SK-N-SH treated with all-trans-retinoic acid at 6 μM for 48 hours (cell line): ENCODE measurements around the gene PTPN12.
"Not testable (repeated sequence)": the region's sequence is repeated elsewhere in the genome, so short reads cannot be mapped to it uniquely, and the experiment has no call there.

Experiments
- ATAC-seq: fragments of 200-7000 bp; cut with Tn5 transposase; 3 replicates; pipeline ENCODE4 v1.9.1; 2020; ENCODE audit warnings: mild to moderate bottlenecking, moderate library complexity
- ARNTL ChIP-seq: fragments of 450-650 bp; formaldehyde crosslinking; IDR thresholded peaks from 2 replicates; pipeline ENCODE4 v1.5.0; 2020; ENCODE audit warnings: low read depth, mild to moderate bottlenecking, moderate library complexity, borderline replicate concordance
- BACH2 ChIP-seq: fragments of 250-450 bp; sonication (Bioruptor Pico); IDR thresholded peaks from 2 replicates; pipeline ENCODE4 v1.9.0; 2021; ENCODE audit warnings: mild to moderate bottlenecking, borderline replicate concordance
- CSDC2 ChIP-seq: fragments of 250-450 bp; sonication (Bioruptor Pico); IDR thresholded peaks from 2 replicates; pipeline ENCODE4 v1.5.0; 2020; ENCODE audit warnings: mild to moderate bottlenecking, moderate library complexity
- ESRRG ChIP-seq: fragments of 250-450 bp; sonication (Bioruptor Pico); IDR thresholded peaks from 2 replicates; pipeline ENCODE4 v1.6.1; 2021; ENCODE audit warnings: mild to moderate bottlenecking
- GLIS3 ChIP-seq: fragments of 250-450 bp; sonication (Bioruptor Pico); IDR thresholded peaks from 2 replicates; pipeline ENCODE4 v1.5.0; 2020; ENCODE audit warnings: mild to moderate bottlenecking, moderate library complexity
- ISL1 ChIP-seq: fragments of 250-450 bp; sonication (Bioruptor Pico); IDR thresholded peaks from 2 replicates; pipeline ENCODE4 v2.1.2; 2022; ENCODE audit warnings: mild to moderate bottlenecking, moderate library complexity
- OSR1 ChIP-seq: fragments of 250-450 bp; sonication (Bioruptor Pico); IDR thresholded peaks from 2 replicates; pipeline ENCODE4 v1.8.0; 2022; ENCODE audit warnings: moderate library complexity, mild to moderate bottlenecking, inconsistent platforms
- PPARA ChIP-seq: fragments of 250-450 bp; sonication (Bioruptor Pico); IDR thresholded peaks from 2 replicates; pipeline ENCODE4 v1.5.0; 2020; ENCODE audit warnings: mild to moderate bottlenecking, borderline replicate concordance
- RARB ChIP-seq: fragments of 250-450 bp; sonication (Bioruptor Pico); IDR thresholded peaks from 2 replicates; pipeline ENCODE4 v1.8.0; 2021; ENCODE audit warnings: mild to moderate bottlenecking, moderate library complexity
- SNAI2 ChIP-seq: fragments of 250-450 bp; sonication (Bioruptor Pico); IDR thresholded peaks from 2 replicates; pipeline ENCODE4 v1.5.0; 2020; ENCODE audit warnings: mild to moderate bottlenecking, moderate library complexity
- TCF4 ChIP-seq: fragments of 250-450 bp; sonication (Bioruptor Pico); IDR thresholded peaks from 2 replicates; pipeline ENCODE4 v1.8.0; 2021; ENCODE audit warnings: mild to moderate bottlenecking, moderate library complexity, borderline replicate concordance
- TOX ChIP-seq: fragments of 250-450 bp; sonication (Bioruptor Pico); IDR thresholded peaks from 2 replicates; pipeline ENCODE4 v1.8.0; 2021; ENCODE audit warnings: mild to moderate bottlenecking, moderate library complexity, borderline replicate concordance
- ZC3H10 ChIP-seq: fragments of 250-450 bp; sonication (Bioruptor Pico); IDR thresholded peaks from 2 replicates; pipeline ENCODE4 v1.5.1; 2021; ENCODE audit warnings: mild to moderate bottlenecking, moderate library complexity
- ZFP3 ChIP-seq: fragments of 250-450 bp; sonication (Bioruptor Pico); IDR thresholded peaks from 2 replicates; pipeline ENCODE4 v1.5.0; 2020; ENCODE audit warnings: mild to moderate bottlenecking, moderate library complexity
- ZNF70 ChIP-seq: fragments of 450-650 bp; formaldehyde crosslinking; IDR thresholded peaks from 2 replicates; pipeline ENCODE4 v1.5.0; 2020; ENCODE audit warnings: mild to moderate bottlenecking, moderate library complexity
- ZNF8 ChIP-seq: fragments of 450-650 bp; formaldehyde crosslinking; IDR thresholded peaks from 2 replicates; pipeline ENCODE4 v1.5.0; 2020; ENCODE audit warnings: mild to moderate bottlenecking, moderate library complexity
- TF ChIP-seq, protein P1 (sequence below): fragments of 250-450 bp; sonication (Bioruptor Pico); IDR thresholded peaks from 2 replicates; pipeline ENCODE4 v1.5.0; 2020; ENCODE audit warnings: mild to moderate bottlenecking, moderate library complexity
- TF ChIP-seq, protein P2 (sequence below): fragments of 250-450 bp; sonication (Bioruptor Pico); IDR thresholded peaks from 2 replicates; pipeline ENCODE4 v1.8.0; 2020; ENCODE audit warnings: mild to moderate bottlenecking, moderate library complexity, borderline replicate concordance
- TF ChIP-seq, protein P3 (sequence below): fragments of 250-450 bp; sonication (Bioruptor Pico); IDR thresholded peaks from 2 replicates; pipeline ENCODE4 v1.5.1; 2020; ENCODE audit warnings: low read depth, mild to moderate bottlenecking, moderate library complexity
- TF ChIP-seq, protein P4 (sequence below): fragments of 250-450 bp; sonication (Bioruptor Pico); IDR thresholded peaks from 2 replicates; pipeline ENCODE4 v1.5.1; 2021; ENCODE audit warnings: mild to moderate bottlenecking, moderate library complexity
- TF ChIP-seq, protein P5 (sequence below): fragments of 250-450 bp; sonication (Bioruptor Pico); IDR thresholded peaks from 2 replicates; pipeline ENCODE4 v1.8.0; 2021; ENCODE audit warnings: low read depth, mild to moderate bottlenecking, moderate library complexity, borderline replicate concordance

Gene PTPN12

DNA sequence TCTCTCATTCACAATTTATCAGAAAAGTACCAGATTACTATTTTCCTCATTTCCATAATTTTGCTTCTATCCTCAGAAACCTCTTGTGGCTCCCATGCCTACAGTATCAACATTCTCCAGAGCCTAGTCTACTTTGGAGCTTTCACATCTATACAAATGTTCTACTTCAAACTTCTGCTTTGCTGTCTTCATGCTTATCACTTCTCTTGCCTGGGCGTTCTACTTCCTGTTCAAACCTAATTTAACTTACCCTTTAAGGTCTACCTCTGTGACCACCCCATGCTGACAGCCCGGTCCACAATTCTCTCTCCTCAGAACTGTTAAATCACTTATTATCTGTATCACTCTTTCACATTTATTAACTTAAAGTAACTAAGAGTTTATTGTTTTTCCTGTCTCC is 6.1 kb upstream of the PTPN12 start:
- ATAC-seq, result no peak
- TF ChIP-seq ESRRG (no peak), OSR1 (no peak), TCF4 (CRISPR knock-in tag) (no peak), CSDC2 (CRISPR knock-in tag) (no peak), ARNTL (no peak), TOX (CRISPR knock-in tag) (no peak), PPARA (no peak), ZFP3 (no peak), ZNF70 (CRISPR knock-in tag) (no peak), BACH2 (CRISPR knock-in tag) (no peak), ISL1 (CRISPR knock-in tag) (no peak)
- TF ChIP-seq, protein P1, sequence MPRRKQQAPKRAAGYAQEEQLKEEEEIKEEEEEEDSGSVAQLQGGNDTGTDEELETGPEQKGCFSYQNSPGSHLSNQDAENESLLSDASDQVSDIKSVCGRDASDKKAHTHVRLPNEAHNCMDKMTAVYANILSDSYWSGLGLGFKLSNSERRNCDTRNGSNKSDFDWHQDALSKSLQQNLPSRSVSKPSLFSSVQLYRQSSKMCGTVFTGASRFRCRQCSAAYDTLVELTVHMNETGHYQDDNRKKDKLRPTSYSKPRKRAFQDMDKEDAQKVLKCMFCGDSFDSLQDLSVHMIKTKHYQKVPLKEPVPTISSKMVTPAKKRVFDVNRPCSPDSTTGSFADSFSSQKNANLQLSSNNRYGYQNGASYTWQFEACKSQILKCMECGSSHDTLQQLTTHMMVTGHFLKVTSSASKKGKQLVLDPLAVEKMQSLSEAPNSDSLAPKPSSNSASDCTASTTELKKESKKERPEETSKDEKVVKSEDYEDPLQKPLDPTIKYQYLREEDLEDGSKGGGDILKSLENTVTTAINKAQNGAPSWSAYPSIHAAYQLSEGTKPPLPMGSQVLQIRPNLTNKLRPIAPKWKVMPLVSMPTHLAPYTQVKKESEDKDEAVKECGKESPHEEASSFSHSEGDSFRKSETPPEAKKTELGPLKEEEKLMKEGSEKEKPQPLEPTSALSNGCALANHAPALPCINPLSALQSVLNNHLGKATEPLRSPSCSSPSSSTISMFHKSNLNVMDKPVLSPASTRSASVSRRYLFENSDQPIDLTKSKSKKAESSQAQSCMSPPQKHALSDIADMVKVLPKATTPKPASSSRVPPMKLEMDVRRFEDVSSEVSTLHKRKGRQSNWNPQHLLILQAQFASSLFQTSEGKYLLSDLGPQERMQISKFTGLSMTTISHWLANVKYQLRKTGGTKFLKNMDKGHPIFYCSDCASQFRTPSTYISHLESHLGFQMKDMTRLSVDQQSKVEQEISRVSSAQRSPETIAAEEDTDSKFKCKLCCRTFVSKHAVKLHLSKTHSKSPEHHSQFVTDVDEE, result no peak
- TF ChIP-seq, protein P2, sequence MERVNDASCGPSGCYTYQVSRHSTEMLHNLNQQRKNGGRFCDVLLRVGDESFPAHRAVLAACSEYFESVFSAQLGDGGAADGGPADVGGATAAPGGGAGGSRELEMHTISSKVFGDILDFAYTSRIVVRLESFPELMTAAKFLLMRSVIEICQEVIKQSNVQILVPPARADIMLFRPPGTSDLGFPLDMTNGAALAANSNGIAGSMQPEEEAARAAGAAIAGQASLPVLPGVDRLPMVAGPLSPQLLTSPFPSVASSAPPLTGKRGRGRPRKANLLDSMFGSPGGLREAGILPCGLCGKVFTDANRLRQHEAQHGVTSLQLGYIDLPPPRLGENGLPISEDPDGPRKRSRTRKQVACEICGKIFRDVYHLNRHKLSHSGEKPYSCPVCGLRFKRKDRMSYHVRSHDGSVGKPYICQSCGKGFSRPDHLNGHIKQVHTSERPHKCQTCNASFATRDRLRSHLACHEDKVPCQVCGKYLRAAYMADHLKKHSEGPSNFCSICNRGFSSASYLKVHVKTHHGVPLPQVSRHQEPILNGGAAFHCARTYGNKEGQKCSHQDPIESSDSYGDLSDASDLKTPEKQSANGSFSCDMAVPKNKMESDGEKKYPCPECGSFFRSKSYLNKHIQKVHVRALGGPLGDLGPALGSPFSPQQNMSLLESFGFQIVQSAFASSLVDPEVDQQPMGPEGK (CRISPR knock-in tag), result no peak
- TF ChIP-seq, protein P3, sequence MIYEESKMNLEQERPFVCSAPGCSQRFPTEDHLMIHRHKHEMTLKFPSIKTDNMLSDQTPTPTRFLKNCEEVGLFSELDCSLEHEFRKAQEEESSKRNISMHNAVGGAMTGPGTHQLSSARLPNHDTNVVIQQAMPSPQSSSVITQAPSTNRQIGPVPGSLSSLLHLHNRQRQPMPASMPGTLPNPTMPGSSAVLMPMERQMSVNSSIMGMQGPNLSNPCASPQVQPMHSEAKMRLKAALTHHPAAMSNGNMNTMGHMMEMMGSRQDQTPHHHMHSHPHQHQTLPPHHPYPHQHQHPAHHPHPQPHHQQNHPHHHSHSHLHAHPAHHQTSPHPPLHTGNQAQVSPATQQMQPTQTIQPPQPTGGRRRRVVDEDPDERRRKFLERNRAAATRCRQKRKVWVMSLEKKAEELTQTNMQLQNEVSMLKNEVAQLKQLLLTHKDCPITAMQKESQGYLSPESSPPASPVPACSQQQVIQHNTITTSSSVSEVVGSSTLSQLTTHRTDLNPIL (CRISPR knock-in tag), result no peak

DNA sequence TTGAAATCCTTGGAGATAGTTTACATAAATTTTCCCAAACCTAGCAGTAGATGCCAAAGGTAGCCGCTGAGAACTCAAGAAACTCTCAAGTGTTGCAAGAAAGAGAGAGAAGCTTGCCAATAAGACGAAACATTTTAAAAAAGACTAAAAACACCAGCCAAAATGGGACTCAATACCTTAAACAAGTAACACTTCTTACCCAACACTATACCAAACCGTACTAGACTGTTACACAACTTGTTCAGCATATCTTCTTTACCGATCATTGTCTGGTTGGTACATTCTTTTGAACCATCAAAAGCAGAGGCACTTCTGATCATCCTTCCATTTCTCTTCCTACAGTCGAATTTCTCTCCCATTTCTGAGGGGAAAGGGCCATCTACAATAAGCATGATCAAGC is 4.8 kb upstream of the PTPN12 start:
- TF ChIP-seq TCF4 (CRISPR knock-in tag), result no peak
- TF ChIP-seq, protein P2 (CRISPR knock-in tag), result no peak
- TF ChIP-seq ZFP3, result no peak
- no peak for TF ChIP-seq ZNF8
- TF ChIP-seq ZC3H10 (CRISPR knock-in tag), result no peak
- TF ChIP-seq, protein P4, sequence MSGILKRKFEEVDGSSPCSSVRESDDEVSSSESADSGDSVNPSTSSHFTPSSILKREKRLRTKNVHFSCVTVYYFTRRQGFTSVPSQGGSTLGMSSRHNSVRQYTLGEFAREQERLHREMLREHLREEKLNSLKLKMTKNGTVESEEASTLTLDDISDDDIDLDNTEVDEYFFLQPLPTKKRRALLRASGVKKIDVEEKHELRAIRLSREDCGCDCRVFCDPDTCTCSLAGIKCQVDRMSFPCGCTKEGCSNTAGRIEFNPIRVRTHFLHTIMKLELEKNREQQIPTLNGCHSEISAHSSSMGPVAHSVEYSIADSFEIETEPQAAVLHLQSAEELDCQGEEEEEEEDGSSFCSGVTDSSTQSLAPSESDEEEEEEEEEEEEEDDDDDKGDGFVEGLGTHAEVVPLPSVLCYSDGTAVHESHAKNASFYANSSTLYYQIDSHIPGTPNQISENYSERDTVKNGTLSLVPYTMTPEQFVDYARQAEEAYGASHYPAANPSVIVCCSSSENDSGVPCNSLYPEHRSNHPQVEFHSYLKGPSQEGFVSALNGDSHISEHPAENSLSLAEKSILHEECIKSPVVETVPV, result no peak
- TF ChIP-seq TOX (CRISPR knock-in tag), result no peak
- no peak for TF ChIP-seq OSR1
- TF ChIP-seq SNAI2 (CRISPR knock-in tag), result no peak
- TF ChIP-seq ARNTL, result no peak
- TF ChIP-seq, protein P3 (CRISPR knock-in tag), result no peak
- no peak for TF ChIP-seq ESRRG
- TF ChIP-seq, protein P1, result no peak
- TF ChIP-seq GLIS3, result no peak
- TF ChIP-seq CSDC2 (CRISPR knock-in tag), result no peak
- TF ChIP-seq, protein P5, sequence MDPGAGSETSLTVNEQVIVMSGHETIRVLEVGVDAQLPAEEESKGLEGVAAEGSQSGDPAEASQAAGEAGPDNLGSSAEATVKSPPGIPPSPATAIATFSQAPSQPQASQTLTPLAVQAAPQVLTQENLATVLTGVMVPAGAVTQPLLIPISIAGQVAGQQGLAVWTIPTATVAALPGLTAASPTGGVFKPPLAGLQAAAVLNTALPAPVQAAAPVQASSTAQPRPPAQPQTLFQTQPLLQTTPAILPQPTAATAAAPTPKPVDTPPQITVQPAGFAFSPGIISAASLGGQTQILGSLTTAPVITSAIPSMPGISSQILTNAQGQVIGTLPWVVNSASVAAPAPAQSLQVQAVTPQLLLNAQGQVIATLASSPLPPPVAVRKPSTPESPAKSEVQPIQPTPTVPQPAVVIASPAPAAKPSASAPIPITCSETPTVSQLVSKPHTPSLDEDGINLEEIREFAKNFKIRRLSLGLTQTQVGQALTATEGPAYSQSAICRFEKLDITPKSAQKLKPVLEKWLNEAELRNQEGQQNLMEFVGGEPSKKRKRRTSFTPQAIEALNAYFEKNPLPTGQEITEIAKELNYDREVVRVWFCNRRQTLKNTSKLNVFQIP (CRISPR knock-in tag), result no peak
- TF ChIP-seq PPARA, result no peak
- no peak for TF ChIP-seq ZNF70 (CRISPR knock-in tag)
- TF ChIP-seq RARB (CRISPR knock-in tag), result no peak
- TF ChIP-seq ISL1 (CRISPR knock-in tag), result no peak
- no peak for ATAC-seq

DNA sequence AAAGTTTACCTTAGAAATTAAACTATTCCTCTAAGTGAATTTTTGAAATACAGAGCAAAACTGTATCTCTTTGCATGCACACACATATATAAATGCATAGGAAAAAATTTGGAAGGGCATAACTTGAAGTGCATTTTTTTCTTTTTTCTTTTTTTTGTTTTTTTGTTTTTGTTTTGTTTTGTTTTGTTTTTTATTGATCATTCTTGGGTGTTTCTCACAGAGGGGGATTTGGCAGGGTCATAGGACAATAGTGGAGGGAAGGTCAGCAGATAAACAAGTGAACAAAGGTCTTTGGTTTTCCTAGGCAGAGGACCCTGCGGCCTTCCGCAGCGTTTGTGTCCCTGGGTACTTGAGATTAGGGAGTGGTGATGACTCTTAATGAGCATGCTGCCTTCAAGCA is 4.4 kb upstream of the PTPN12 start:
- not testable (repeated sequence) for ATAC-seq

DNA sequence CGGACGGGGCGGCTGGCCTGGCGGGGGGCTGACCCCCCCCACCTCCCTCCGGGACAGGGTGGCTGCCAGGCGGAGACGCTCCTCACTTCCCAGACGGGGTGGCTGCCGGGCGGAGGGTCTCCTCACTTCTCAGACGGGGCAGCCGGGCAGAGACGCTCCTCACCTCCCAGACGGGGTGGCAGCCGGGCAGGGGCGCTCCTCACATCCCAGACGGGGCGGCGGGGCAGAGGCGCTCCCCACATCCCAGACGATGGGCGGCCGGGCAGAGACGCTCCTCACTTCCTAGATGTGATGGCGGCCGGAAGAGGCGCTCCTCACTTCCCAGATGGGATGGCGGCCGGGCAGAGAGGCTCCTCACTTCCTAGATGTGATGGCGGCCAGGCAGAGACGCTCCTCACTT is 3.0 kb upstream of the PTPN12 start:
- not testable (repeated sequence) for ATAC-seq
